Measurements from ENCODE around the gene CHD3.

GRCh38 chr17:7903154-7904103 lies 14.8 kb downstream of the CHD3 start:
- TF ChIP-seq POLR2A (IDR thresholded peaks at IDR 0.05; ENCODE audit: low read length) = no peak
- TF ChIP-seq GATA1 (IDR thresholded peaks at IDR 0.05; ENCODE audit: low read depth, low read length) = no peak
